ENCODE data around the gene SIGLECL1. TPM values are rescaled to one million over a fixed set of nuclear protein-coding genes. Genes with fewer than 3 reads are reported as not detected.

Gene SIGLECL1
- total RNA-seq, 1 donor from 2014 or later: not detected

DNA sequence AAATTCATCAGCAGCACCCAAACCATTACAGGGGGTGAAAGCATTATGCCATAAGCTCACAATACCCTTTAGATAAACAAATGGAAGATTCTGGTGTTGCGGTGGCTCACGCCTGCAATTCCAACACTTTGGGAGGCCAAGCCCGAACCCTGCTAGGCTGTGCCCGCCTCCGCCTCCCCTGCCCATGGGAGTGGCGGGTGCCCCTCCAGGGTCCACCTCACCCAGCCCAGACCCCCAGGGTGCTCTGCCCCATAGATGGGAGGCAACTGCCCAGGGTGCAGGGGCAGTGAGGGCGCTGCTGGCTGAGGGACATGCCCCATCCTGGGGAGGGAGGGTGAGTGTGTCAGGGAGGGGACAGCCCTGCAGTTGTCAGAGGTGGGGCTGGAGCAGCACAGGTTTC is 10.0 kb upstream of the SIGLECL1 start:
- H2AFZ ChIP-seq (ENCODE audit: low read depth, low read length): no peak overlapping the region
- no peaks in the 10 kb centered on the region for H3K4me1 ChIP-seq (ENCODE audit: insufficient read depth, low read length)
- no peak overlapping the region for H3K27ac ChIP-seq (ENCODE audit: low read depth, low read length)
- Mint-ChIP-seq H3K27me3 (ENCODE audit: low read depth, unreplicated experiment) (peaks cover 5% of the 10 kb centered on the region), H3K36me3 (ENCODE audit: low read depth, unreplicated experiment) (no peaks in the 10 kb centered on the region), H3K9me3 (ENCODE audit: unreplicated experiment) (peaks cover 5% of the 10 kb centered on the region), H3K4me1 (ENCODE audit: low read depth, unreplicated experiment) (peaks cover 4% of the 10 kb centered on the region), H3K4me3 (ENCODE audit: unreplicated experiment) (no peak overlapping the region), H3K27ac (ENCODE audit: unreplicated experiment) (no peak overlapping the region)
- H3K79me2 ChIP-seq (ENCODE audit: insufficient read depth, low read length): no peaks in the 10 kb centered on the region
- no peaks in the 10 kb centered on the region for H4K20me1 ChIP-seq (ENCODE audit: insufficient read depth, low read length)
- H3K4me2 ChIP-seq (ENCODE audit: low read length): no peak overlapping the region
- no peak for FAIRE-seq
- TF ChIP-seq EZH2 (IDR thresholded peaks at IDR 0.05; ENCODE audit: insufficient read depth, low read length): no peak
- TF ChIP-seq, protein P1, sequence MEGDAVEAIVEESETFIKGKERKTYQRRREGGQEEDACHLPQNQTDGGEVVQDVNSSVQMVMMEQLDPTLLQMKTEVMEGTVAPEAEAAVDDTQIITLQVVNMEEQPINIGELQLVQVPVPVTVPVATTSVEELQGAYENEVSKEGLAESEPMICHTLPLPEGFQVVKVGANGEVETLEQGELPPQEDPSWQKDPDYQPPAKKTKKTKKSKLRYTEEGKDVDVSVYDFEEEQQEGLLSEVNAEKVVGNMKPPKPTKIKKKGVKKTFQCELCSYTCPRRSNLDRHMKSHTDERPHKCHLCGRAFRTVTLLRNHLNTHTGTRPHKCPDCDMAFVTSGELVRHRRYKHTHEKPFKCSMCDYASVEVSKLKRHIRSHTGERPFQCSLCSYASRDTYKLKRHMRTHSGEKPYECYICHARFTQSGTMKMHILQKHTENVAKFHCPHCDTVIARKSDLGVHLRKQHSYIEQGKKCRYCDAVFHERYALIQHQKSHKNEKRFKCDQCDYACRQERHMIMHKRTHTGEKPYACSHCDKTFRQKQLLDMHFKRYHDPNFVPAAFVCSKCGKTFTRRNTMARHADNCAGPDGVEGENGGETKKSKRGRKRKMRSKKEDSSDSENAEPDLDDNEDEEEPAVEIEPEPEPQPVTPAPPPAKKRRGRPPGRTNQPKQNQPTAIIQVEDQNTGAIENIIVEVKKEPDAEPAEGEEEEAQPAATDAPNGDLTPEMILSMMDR (IDR thresholded peaks at IDR 0.05; ENCODE audit: insufficient read depth, low read depth, low read length): no peak
- H3K27me3 ChIP-seq (ENCODE audit: insufficient read depth, low read length): no peaks in the 10 kb centered on the region
- H3K36me3 ChIP-seq (ENCODE audit: insufficient read depth, low read length): no peaks in the 10 kb centered on the region
- H3K9ac ChIP-seq (ENCODE audit: low read length): no peak overlapping the region
- no peak for DNase-seq (ENCODE audit: low read depth)
- H3K9me3 ChIP-seq (ENCODE audit: insufficient read depth, low read depth, low read length): no peaks in the 10 kb centered on the region
- H3K4me3 ChIP-seq (ENCODE audit: insufficient read depth, low read depth, low read length): no peak overlapping the region

GRCh38 chr19:51242881-51243630 is 7.8 kb upstream of the SIGLECL1 start:
- FAIRE-seq: no peak
- H3K9me3 Mint-ChIP-seq (ENCODE audit: unreplicated experiment): peaks cover 5% of the 10 kb centered on the region
- no peak for DNase-seq (ENCODE audit: low read depth)

GRCh38 chr19:51246164-51246552 is 4.7 kb upstream of the SIGLECL1 start:
- Histone ChIP-seq H3K36me3 (ENCODE audit: insufficient read depth, low read length) (no peaks in the 10 kb centered on the region), H3K4me1 (ENCODE audit: insufficient read depth, low read length) (no peaks in the 10 kb centered on the region), H4K20me1 (ENCODE audit: insufficient read depth, low read length) (no peaks in the 10 kb centered on the region), H2AFZ (ENCODE audit: low read depth, low read length) (no peak overlapping the region), H3K9me3 (ENCODE audit: insufficient read depth, low read depth, low read length) (peaks cover 5% of the 10 kb centered on the region), H3K4me2 (ENCODE audit: low read length) (no peak overlapping the region), H3K27me3 (ENCODE audit: insufficient read depth, low read length) (no peaks in the 10 kb centered on the region), H3K27ac (ENCODE audit: low read depth, low read length) (no peak overlapping the region), H3K9ac (ENCODE audit: low read length) (no peak overlapping the region), H3K79me2 (ENCODE audit: insufficient read depth, low read length) (no peaks in the 10 kb centered on the region), H3K4me3 (ENCODE audit: insufficient read depth, low read depth, low read length) (no peak overlapping the region)
- FAIRE-seq (no peak), DNase-seq (ENCODE audit: low read depth) (no peak)
- H3K27ac Mint-ChIP-seq (ENCODE audit: unreplicated experiment): peak overlapping the region; percentile 16
- peaks cover 4% of the 10 kb centered on the region for H3K4me1 Mint-ChIP-seq (ENCODE audit: low read depth, unreplicated experiment)
- no peak overlapping the region for H3K4me3 Mint-ChIP-seq (ENCODE audit: unreplicated experiment)
- peaks cover 2% of the 10 kb centered on the region for H3K27me3 Mint-ChIP-seq (ENCODE audit: low read depth, unreplicated experiment)
- peaks cover 8% of the 10 kb centered on the region for H3K9me3 Mint-ChIP-seq (ENCODE audit: unreplicated experiment)
- H3K36me3 Mint-ChIP-seq (ENCODE audit: low read depth, unreplicated experiment): no peaks in the 10 kb centered on the region
- TF ChIP-seq EZH2 (IDR thresholded peaks at IDR 0.05; ENCODE audit: insufficient read depth, low read length): no peak
- TF ChIP-seq, protein P1 (IDR thresholded peaks at IDR 0.05; ENCODE audit: insufficient read depth, low read depth, low read length): no peak

More at GRCh38 chr19:51242881-51243630, 7.8 kb upstream of the SIGLECL1 start:
- no peaks in the 10 kb centered on the region for H3K36me3 Mint-ChIP-seq (ENCODE audit: low read depth, unreplicated experiment)
- Histone ChIP-seq H3K4me2 (ENCODE audit: low read length) (no peak overlapping the region), H3K4me3 (ENCODE audit: insufficient read depth, low read depth, low read length) (no peak overlapping the region), H3K79me2 (ENCODE audit: insufficient read depth, low read length) (no peaks in the 10 kb centered on the region), H4K20me1 (ENCODE audit: insufficient read depth, low read length) (no peaks in the 10 kb centered on the region), H3K4me1 (ENCODE audit: insufficient read depth, low read length) (no peaks in the 10 kb centered on the region), H2AFZ (ENCODE audit: low read depth, low read length) (no peak overlapping the region), H3K9ac (ENCODE audit: low read length) (no peak overlapping the region), H3K9me3 (ENCODE audit: insufficient read depth, low read depth, low read length) (no peaks in the 10 kb centered on the region), H3K27ac (ENCODE audit: low read depth, low read length) (no peak overlapping the region), H3K36me3 (ENCODE audit: insufficient read depth, low read length) (no peaks in the 10 kb centered on the region), H3K27me3 (ENCODE audit: insufficient read depth, low read length) (no peaks in the 10 kb centered on the region)
- H3K4me1 Mint-ChIP-seq (ENCODE audit: low read depth, unreplicated experiment): peaks cover 4% of the 10 kb centered on the region
- H3K27ac Mint-ChIP-seq (ENCODE audit: unreplicated experiment): no peak overlapping the region
- no peak overlapping the region for H3K4me3 Mint-ChIP-seq (ENCODE audit: unreplicated experiment)
- peaks cover 5% of the 10 kb centered on the region for H3K27me3 Mint-ChIP-seq (ENCODE audit: low read depth, unreplicated experiment)
- TF ChIP-seq, protein P1 (IDR thresholded peaks at IDR 0.05; ENCODE audit: insufficient read depth, low read depth, low read length): no peak
